HG02623 (cell line): Measurements from ENCODE around the gene PACS1.
"Not testable (repeated sequence)": the region's sequence is repeated elsewhere in the genome, so short reads cannot be mapped to it uniquely, and the experiment has no call there.

Experiments used
- ATAC-seq: cut with Tn5 transposase; IDR thresholded peaks from one replicate; pipeline ENCODE4 v1.9.1; 2021; ENCODE audit warnings: moderate library complexity; ENCODE audit not compliant: unreplicated experiment

Gene PACS1

DNA sequence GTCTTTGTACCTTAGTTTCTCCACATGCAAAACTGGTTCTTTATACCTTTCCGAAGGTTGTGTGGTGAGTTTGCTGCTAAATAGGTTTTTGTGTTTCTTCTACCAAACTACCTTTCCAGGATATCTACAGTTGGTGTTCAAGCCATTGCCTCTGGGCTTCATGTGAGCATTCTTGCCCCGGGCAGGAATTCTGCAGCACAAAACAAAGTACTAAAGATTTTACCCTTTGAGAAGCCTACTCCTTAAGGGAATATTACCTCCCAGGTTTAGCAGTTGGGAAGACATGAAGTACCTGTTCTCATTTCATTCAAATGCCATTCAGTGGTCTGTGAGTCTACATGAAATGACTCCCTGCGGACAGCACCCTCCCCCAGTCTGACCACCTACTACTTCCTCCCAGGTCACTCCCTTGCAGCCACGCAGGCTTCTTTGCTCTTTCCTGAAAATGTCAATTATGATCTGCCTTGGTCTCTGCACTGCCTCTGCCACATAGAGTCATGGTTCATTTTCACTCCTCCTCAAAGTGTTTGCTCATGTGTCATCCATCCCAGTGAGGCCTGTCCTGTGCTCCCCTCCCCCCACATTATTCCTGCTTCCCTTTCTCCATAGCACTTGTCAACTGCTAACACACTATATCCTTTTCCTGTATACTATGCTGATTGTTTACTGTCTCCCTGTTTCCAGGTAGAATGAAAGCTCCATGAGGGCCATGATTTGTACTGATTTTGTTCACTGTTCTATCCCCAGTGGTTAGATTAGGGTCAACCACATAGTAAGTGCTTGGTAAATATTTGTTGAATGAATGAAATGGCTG lies 36.9 kb downstream of the PACS1 start:
- no peak for ATAC-seq

DNA sequence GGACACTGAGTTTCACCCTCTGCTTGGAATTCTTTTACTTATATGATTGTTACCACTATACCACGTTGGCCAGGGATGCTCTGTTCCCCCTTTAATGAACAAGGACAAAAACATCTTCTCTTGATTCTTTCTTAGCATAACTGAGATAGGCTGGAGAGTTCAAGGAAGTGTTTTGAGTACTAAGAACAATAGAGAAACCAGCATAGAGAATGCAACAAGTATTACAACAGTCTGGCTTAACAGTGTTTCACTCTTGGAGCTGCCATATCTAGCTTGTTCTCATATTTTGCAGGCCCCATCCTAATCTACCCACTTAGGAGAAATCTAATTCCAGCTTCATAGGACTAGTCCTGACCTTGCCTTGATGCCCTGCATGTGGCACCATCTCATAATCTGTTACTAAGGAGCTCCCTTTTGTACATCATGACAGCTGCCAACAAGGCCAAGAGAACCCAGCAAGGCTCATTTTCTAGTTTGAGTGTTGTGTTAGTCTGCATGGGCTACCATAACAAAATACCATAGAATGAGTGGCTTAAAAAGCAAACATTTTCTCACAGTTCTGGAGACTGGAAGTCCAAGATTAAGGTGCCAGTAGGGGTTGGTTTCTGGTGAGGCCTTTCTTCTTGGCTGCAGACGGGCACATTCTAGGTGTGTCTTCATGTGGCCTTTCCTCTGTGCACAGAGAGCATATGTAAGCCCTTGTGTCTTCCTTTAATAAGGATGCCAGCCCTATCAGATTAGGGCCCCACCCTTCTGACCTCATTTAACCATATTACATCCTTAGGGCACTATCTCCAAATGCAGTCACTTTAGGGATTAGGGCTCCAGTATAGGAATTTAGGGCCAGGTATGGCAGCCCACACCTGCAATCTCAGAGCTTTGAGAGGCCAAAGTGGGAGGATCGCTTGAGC lies 37.8 kb downstream of the PACS1 start:
- ATAC-seq: no peak

DNA sequence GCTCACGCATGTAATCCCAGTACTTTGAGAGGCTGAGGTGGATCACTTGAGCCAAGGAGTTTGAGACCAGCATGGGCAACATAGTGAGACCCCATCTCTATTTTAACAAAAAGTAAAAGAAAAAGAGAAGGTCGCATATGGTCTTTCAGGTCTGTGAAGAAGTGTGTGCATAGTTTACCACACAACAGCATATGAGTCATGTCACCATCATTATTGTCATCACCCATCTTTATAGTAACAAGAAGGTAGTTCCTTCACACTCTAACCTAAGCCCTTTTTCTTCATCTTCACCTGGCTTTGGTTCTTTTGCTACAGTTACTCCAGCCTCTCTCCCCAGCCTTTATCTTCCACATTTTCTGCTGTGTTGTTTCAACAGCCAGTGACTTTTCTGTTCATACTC lies 39.2 kb downstream of the PACS1 start:
- ATAC-seq: no peak

DNA sequence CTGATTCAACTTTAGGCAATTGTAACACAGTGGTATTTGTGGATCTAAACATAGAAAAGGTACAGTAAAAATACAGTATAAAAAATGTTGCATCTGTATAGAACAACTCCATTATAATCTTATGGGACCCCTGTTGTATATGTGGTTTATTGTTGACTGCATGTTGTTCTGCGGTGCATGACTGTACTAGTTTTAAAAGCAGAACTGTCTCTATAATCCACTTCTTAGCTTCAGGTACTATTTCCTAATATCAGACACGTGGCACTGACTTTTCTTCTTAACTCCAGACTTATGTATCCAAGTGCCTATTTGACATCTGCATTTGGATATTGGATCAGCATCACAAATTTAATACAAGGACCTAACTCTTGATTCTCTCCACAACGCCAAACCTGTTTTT lies 41.1 kb downstream of the PACS1 start:
- no peak for ATAC-seq

DNA sequence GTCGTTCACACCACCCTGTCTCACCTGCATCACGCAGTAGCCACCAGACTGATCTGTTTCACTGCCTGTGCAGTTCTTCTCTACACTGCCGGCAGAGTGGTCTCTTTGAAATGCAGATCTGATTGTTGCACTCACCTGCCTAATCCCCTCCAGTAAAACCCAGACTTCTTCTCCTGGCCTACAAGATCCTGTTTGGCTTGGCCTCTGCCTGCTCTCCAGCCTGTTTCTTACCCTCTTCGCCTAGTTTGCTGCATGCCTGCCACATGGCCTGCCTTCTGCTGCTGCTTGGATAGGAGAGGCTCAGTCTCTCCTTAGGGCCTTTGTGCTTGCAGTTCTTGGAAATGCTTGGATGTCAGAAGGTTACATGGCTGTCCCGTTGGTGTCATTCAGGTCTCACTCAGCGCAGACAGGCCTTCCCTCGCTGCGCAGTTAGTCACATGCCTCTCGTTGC lies 42.0 kb downstream of the PACS1 start:
- ATAC-seq: no peak

DNA sequence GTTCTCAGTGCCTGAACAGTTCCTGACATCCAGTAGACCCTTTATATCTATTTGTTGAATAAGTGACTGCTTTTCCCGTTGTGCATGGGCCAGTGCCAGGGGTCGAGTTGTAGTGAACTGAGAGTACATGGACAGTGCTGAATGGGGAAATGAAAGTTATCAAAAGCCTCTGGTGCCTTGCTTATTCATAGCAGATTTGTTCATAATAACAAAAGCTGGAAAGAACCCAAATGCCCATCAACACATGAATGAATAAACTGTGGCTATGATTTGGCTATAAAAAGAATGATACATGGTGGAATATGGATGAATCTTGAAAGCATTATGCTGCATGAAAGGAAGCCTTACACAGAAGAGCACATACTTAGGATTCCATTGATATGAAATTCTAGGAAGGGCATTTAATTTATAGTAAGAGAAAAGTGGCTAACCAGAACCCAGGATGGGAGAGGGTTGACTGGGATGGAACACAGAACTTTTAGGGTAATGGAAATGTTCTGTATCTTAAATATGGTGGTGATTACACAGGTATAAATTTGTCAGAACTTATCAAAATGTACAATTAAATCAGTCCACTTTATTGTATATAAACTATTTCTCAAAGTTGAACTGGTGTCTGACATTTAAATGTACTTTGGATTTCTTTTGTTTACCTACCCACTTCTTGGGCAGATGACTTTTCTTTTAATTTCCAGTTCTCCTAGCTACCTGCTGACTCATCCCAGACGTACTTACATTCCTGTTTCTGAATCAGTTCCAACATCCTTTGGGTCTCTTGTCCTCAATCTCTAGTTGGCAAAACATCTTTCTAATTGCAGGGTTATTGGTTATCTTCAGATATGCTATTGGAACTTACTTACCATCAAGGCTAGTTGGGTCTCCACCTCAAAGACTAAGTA lies 42.8 kb downstream of the PACS1 start:
- no peak for ATAC-seq

DNA sequence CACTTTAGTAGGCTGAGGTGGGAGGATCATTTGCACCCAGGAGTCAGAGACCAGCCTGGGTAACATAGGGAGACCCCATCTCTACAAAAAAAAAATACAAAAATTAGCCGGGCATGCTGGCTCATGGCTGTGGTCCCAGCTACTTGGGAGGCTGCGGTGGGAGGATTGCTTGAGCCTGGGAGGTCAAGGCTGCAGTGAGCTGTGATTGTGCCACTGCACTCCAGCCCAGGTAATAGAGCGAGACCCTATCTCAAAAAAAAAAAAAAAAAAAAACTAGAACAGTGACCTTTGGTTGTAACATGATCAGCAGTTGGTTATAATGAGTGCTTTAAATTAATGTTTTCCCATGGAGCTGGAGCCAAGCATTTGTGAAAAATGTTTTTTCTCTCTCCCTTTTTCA lies 44.9 kb downstream of the PACS1 start:
- ATAC-seq: not testable (repeated sequence)

DNA sequence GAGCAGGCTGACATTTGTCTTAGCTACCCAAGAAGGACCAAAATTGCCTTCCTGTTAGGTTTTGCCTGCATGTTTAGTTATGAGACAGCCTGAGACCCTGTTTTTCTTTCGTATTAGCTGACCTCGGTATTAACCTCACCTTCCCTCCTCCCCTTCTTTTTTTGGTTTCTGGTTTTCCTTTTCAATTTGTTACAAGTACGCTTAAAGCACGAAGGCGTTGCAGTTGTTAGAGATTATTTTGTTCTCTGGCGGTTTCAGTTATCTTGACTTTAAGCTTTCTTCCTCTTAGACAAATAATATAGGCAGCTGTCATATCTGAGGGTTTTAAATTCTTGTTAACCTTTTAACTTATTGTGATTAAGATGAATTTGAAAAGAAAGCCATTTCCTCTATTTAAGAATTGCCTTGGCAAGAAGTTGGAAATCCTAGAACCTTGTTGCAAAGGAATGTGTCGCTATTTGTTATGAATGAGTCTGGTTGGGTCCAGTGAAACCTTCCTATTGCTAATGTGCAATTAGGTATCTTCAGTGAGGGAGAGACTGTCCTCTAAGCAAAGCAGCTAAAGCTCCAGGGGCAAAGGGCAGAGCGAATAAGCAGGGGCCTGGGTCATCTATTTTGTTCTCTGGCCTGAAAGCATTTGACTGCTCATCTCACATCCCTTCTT lies 45.7 kb downstream of the PACS1 start:
- ATAC-seq: peak; percentile 43

DNA sequence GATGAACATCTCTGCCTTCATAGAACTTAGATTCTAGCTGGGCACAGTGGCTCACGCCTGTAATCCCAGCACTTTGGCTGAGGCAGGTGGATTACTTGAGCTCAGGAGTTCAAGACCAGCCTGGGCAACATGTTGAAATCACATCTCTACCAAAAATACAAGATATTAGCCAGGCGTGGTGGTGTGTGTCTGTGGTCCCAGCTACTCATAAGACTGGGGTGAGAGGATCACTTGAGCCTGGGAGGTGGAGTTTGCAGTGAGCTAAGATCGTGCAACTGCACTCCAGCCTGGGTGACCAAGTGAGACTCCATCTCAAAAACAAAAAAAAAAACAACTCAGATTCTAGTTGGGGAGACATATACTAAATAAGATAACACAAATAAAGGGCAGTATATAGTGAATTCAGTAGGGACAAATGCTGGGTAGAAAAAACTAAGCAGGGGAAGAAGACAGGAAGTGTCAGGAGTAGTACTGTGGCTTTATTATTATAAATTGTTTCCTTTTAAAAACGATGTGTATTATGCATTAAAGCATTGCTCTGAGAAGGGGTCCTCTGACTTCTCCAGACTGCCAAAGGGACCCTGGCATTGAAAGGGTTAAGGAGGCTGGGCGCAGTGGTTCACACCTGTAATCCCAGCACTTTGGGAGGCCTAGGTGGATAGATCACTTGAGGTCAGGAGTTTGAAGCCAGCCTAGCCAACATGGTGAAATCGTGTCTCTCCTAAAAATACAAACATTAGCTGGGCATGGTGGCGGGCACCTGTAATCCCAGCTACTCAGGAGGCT lies 46.7 kb downstream of the PACS1 start:
- ATAC-seq: no peak

DNA sequence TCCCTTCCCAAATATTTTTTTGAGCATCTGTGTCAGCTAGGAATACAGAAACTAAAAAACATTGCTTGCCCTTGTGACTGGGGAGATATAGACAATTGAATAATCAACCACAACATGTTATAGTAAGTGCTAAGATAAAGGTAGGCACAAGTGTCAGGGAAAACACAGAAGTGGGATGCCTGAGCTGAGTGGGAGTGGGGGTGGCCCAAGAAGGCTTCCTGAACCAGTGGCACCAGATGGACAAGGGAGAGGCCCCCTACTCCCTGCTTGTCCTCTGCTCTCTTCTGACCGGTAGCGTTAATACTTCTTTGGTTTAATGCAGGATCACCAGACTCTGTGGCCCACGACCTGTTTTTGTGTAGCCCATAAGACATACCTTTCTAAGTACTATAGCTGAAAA lies 48.8 kb downstream of the PACS1 start:
- no peak for ATAC-seq

DNA sequence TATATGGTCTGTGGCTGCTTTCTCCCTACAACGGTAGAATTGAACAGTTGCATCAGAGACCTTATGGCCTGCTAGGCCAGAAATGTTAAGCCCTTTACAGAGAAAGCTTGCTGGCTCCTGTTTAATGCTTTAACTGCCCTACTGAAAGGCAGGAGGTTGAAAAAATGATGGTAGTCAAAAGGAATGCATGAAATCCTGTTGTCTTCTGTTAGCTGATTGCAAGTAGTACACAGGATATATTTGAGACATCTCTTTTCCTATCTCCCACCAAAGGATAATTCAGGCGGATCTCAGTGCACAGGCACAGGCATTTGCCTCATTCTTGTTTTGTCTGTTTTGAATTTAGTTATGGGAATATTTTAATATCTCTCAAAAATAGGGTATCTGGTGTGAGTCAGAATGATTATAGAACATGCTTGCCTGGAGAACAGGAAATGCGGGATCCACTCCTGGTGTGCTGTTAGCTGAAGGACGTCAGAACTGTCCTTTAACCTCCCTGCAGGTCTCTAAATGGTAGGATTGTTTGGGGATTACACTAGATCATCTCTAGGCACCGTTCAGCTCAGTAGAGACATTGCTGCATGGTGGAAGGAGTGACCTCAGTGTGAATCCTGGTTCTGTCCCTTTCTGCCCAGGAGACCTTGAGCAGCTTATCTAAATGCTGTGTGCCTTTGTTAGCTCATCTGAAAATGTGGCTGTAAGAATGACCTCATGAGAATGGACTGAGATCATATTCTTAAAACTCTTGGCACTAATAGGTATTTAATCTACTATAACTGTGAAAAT lies 49.5 kb downstream of the PACS1 start:
- ATAC-seq: no peak

DNA sequence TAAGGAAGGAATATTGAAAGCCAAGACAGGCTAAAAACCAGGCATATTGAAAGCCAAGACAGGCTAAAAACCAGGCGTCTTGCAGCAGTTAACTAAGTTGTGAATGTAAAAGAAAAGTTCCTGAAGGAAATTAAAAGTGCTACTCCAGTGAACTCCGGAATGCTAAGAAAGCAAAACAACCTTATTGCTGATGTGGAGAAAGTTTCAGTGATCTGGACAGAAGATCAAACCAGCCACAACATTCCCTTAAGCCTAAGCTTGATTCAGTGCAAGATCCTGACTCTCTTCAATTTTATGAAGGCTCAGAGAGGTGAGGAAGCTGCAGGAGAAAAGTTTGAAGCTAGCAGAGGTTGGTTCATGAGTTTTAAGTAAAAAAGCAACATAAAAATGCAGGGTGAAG lies 51.4 kb downstream of the PACS1 start:
- ATAC-seq: no peak

DNA sequence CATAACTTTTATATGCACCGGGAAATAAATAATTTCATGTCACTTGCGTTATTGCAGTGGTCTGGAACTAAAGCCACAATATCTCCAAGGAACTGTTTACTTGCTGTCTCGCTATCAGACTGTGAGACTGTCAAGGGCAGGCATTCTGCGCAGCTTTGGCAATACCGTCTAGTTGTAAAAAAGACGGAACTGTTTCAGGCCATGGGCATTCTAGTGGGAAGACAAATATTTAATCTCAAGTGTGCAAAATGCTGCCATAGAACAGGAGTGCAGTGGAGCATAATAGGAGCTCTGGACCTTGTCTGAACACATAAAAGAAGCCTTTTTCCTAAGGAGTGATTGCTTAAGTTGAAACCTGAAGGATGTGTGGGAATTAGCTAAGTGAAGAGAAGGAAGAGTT lies 53.8 kb downstream of the PACS1 start:
- no peak for ATAC-seq

DNA sequence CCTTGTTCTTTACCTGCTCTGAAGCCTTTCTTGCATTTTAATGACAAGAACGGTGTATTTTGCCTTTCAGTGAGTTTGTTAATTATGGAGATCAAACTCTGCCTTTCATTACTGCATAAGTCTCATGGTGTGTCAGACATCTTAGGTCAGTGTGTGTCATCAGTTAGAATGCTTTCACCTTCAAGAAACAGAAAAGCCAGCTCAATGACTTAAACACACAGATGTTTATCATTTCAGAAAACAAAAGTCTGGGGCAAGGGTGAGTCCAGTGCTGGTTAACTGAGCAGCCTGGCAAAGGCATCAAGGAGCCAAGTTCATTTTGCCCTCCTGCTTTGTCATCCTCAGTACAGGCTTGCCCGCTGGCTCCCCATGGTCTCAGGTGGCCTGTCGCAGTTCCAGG lies 54.5 kb downstream of the PACS1 start:
- no peak for ATAC-seq

DNA sequence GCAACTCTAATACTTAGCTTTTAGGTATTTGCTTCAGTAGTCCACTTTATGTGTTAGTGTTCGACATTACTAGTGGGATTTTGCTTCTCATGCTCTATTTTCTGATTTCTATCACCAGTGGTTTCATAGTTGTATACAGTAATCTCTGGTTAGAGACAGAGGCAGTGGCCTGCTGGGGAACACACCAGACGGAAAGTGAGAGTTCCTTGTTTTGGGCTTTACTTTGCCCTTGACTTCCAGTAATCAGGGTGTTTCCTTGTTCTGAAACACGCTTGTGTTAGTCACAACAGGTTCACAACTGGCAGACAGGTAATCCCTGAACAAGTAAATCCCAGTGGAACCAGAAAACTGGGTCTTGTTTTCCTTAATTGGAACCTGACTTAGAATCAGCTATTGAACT lies 56.0 kb downstream of the PACS1 start:
- ATAC-seq: no peak

DNA sequence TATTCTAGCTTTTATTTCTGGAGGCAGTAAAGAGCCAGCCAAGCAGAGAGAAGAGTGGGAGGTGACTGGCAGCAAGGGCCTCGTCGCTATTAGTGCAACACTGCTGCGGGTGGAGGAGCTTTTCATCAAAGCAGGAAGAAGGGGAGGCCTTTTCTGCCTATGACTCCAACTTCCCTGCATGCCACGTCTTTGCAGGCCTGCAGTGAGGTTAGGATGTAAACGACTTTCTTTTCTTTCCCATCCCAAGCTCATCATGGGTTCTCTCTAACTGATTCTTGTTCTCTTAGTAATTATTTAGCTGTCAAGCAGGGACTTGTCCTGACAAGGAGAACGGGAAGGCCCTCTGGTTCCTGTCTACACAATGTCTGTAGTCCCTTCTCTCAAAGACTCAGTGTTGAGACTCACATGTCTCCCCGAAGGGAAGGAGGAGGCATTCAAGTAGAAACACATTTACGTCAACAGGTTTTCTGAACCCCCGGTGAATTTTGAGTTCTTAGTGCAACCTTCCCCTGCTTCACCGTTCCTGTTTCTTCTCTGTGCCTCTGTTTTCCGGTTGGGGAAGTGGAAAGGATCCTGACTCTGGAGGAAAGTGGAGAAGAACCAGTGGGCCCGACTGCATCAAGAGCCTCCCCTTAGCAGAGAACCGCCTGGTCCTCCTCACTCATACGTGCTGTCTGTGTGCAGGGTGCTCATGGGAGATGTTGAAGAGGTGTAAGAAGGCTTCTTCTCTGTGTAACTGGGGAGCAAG lies 56.9 kb downstream of the PACS1 start:
- no peak for ATAC-seq

DNA sequence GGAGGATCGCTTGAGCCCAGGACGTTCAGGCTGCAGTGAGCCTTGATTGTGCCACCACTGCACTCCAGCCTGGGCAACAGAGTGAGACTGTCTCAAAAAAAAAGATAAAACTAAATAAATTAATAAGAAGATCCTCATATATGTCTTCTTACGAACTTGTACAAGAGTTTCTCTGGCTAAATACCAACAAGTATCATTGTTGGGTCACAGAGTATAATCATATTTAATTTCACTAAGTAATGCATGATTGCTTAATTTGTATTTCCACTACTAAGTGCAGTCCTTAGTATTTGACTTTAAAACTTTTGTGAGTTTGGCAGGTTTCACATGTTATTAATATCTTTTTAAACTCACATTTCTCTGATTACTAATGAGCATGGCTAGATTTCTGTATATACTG lies 60.9 kb downstream of the PACS1 start:
- ATAC-seq: no peak

DNA sequence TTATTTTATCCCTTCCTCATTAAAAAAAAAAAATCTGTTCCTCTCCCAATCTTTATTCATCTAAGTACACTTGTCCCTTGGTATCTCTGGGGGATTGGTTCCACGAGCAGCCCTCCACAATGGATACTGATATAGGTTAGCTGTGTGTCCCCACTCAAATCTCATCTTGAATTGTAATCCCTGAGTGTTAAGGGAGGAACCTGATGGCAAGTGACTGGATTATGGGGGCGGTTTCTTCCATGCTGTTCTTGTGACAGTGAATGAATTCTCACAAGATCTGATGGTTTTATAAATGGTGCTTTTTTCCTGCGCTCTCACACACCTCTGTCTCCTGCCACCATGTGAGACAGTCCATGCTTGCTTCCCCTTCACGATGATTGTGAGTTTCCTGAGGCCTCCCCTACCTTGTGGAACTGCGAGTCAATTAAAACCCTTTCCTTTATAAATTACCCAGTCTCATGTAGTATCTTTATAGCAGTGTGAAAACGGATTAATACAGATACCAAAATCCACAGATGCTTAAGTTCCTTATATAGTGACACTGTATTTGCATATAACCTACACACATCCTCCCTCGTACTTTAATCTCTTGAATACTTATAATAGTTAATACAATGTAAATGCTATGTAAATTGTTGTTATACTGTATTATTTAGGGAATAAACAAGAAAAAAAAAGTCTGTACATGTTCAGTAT lies 62.0 kb downstream of the PACS1 start:
- ATAC-seq: no peak
